H1 (cell line): ENCODE results near the gene PGAM4. TPM values are rescaled to one million over a fixed set of nuclear protein-coding genes. Genes with fewer than 3 reads are reported as not detected.

ENCODE experiments used
- BRCA1 ChIP-seq: IDR thresholded peaks from 2 replicates; pipeline ENCODE4 v1.6.1; 2012; ENCODE audit warnings: low read depth, low read length, improper control_type of control experiment
- CHD2 ChIP-seq: IDR thresholded peaks from 2 replicates; pipeline ENCODE4 v1.6.1; 2012; ENCODE audit warnings: low read length, improper control_type of control experiment
- EGR1 ChIP-seq: IDR thresholded peaks from 2 replicates; pipeline ENCODE4 v1.6.1; 2011; ENCODE audit warnings: low read depth, low read length, borderline replicate concordance
- MAX ChIP-seq: IDR thresholded peaks from 2 replicates; pipeline ENCODE4 v1.6.1; 2012; ENCODE audit warnings: inconsistent platforms
- NRF1 ChIP-seq: IDR thresholded peaks from 2 replicates; pipeline ENCODE4 v1.6.1; 2011; ENCODE audit warnings: mild to moderate bottlenecking, low read depth, low read length, improper control_type of control experiment
- SAP30 ChIP-seq: fragments of 300-600 bp; sonication (generic); IDR thresholded peaks from 2 replicates; pipeline ENCODE4 v1.7.1; 2012; ENCODE audit warnings: low read length, moderate library complexity, mild to moderate bottlenecking, inconsistent platforms; ENCODE audit not compliant: insufficient read depth, insufficient replicate concordance
- SIN3A ChIP-seq, 2 experiments: IDR thresholded peaks in 1 of 2; conservative IDR thresholded peaks in 1 of 2; 2 replicates each; pipeline ENCODE4 v1.6.1; 2011 to 2012; ENCODE audit warnings: low read length in 2 of 2, improper control_type of control experiment in 1 of 2, low read depth in 1 of 2, mild to moderate bottlenecking in 1 of 2
- SIRT6 ChIP-seq: IDR thresholded peaks from one replicate; pipeline ENCODE4 v1.7.1; 2012; ENCODE audit warnings: low read length, inconsistent platforms
- TEAD4 ChIP-seq: IDR thresholded peaks from 2 replicates; pipeline ENCODE4 v1.6.1; 2012; ENCODE audit warnings: low read depth, low read length, inconsistent platforms, mixed read lengths
- polyA plus RNA-seq, 7 experiments: library from polyadenylated mRNA; depleted of rRNA in 3 of 7; stranded (reverse) in 5 of 7; unstranded in 2 of 7; fragments of >200 nt in 5 of 7; fragments of 200-250 nt in 2 of 7; gene quantifications; 1 replicate in 5 of 7; 2 replicates in 1 of 7; 4 replicates in 1 of 7; pipeline versions ENCODE4 v1.2.1 to v1.2.3, GENCODE V29; 2011 to 2013; ENCODE audit warnings: missing spikeins in 2 of 7, mixed read lengths in 2 of 7
- total RNA-seq: library from RNA; stranded (reverse); fragmentation: NEBNext Ultra II Directional; extraction: Animal tissue kit (Norgen Biotek cat#: 25700); gene quantifications from 2 replicates; pipeline ENCODE4 v1.2.1, GENCODE V29; 2021

The PGAM4 gene
- total and polyA plus RNA-seq, 2 of the 8 experiments (the other 6 are each of a cell fraction or from before 2014, with no cell fraction given), result 0.54 to 0.56 TPM

GRCh38 chrX:77969538-77969937, at the start of gene PGAM4 (continued):
- no peak for TF ChIP-seq SAP30
- no peak for TF ChIP-seq BRCA1
- TF ChIP-seq SIN3A (conservative IDR thresholded peaks at IDR 0.05 in 1 of 2, IDR thresholded peaks at IDR 0.05 in 1 of 2; ENCODE audit: low read depth in 1 of 2, low read length in 2 of 2), result no peak
- no peak for TF ChIP-seq CHD2
- no peak for TF ChIP-seq NRF1
- TF ChIP-seq SIRT6, result no peak
- TF ChIP-seq EGR1, result no peak
- no peak for TF ChIP-seq TEAD4
- TF ChIP-seq MAX, result no peak
- TF ChIP-seq, all 59 proteins: peak for 0
